Astrocyte (in vitro differentiated cells and primary cell): ENCODE measurements around the gene PRCD. TPM values are rescaled to one million over a fixed set of nuclear protein-coding genes. Genes with fewer than 3 reads are reported as not detected.
"Not testable (repeated sequence)": the region's sequence is repeated elsewhere in the genome, so short reads cannot be mapped to it uniquely, and the experiment has no call there.

ENCODE experiments used
- DNase-seq: peaks from one replicate; pipeline ENCODE4 v3.0.0-alpha.2; 2010; ENCODE audit warnings: low read depth
- FAIRE-seq: peaks from 2 replicates; lab custom pipeline; 2011; peaks lifted over from hg19 to GRCh38; lab: Jason Lieb, UNC
- H2AFZ ChIP-seq: 2 replicates; pipeline ENCODE4 v1.6.0; 2012; ENCODE audit warnings: low read depth, low read length, inconsistent platforms
- H3K27ac ChIP-seq: 2 replicates; pipeline ENCODE4 v1.5.1; 2011; ENCODE audit warnings: low read depth, low read length, inconsistent platforms
- H3K27me3 ChIP-seq: 2 replicates; pipeline ENCODE4 v1.6.0; 2011; ENCODE audit warnings: low read length, inconsistent platforms; ENCODE audit not compliant: insufficient read depth
- H3K36me3 ChIP-seq: 2 replicates; pipeline ENCODE4 v1.5.1; 2011; ENCODE audit warnings: low read length, inconsistent platforms; ENCODE audit not compliant: insufficient read depth
- H3K4me1 ChIP-seq: 2 replicates; pipeline ENCODE4 v1.5.1; 2011; ENCODE audit warnings: low read length, inconsistent platforms; ENCODE audit not compliant: insufficient read depth
- H3K4me2 ChIP-seq: 2 replicates; pipeline ENCODE4 v1.6.0; 2012; ENCODE audit warnings: low read length, inconsistent platforms
- H3K4me3 ChIP-seq: 2 replicates; pipeline ENCODE4 v1.5.1; 2011; ENCODE audit warnings: low read depth, mild to moderate bottlenecking, low read length, inconsistent platforms; ENCODE audit not compliant: insufficient read depth
- H3K79me2 ChIP-seq: 2 replicates; pipeline ENCODE4 v1.6.0; 2012; ENCODE audit warnings: mild to moderate bottlenecking, low read length, inconsistent platforms; ENCODE audit not compliant: insufficient read depth
- H3K9ac ChIP-seq: 2 replicates; pipeline ENCODE4 v1.6.0; 2012; ENCODE audit warnings: mild to moderate bottlenecking, low read length, inconsistent platforms
- H3K9me3 ChIP-seq: 2 replicates; pipeline ENCODE4 v1.5.1; 2012; ENCODE audit warnings: low read depth, mild to moderate bottlenecking, low read length, inconsistent platforms; ENCODE audit not compliant: insufficient read depth
- H4K20me1 ChIP-seq: 2 replicates; pipeline ENCODE4 v1.6.0; 2012; ENCODE audit warnings: low read length, inconsistent platforms; ENCODE audit not compliant: insufficient read depth
- H3K27ac Mint-ChIP-seq: one replicate; pipeline ENCODE4 v1.8.0; 2021; ENCODE audit warnings: mild to moderate bottlenecking, mixed read lengths; ENCODE audit not compliant: unreplicated experiment
- H3K27me3 Mint-ChIP-seq: one replicate; pipeline ENCODE4 v1.8.0; 2021; ENCODE audit warnings: low read depth, mixed read lengths; ENCODE audit not compliant: unreplicated experiment
- H3K36me3 Mint-ChIP-seq: one replicate; pipeline ENCODE4 v1.8.0; 2021; ENCODE audit warnings: low read depth, mixed read lengths; ENCODE audit not compliant: unreplicated experiment
- H3K4me1 Mint-ChIP-seq: one replicate; pipeline ENCODE4 v1.8.0; 2021; ENCODE audit warnings: low read depth, mixed read lengths; ENCODE audit not compliant: unreplicated experiment
- H3K4me3 Mint-ChIP-seq: one replicate; pipeline ENCODE4 v1.8.0; 2021; ENCODE audit warnings: mild to moderate bottlenecking, moderate library complexity, mixed read lengths; ENCODE audit not compliant: unreplicated experiment
- H3K9me3 Mint-ChIP-seq: one replicate; pipeline ENCODE4 v1.8.0; 2021; ENCODE audit warnings: mild to moderate bottlenecking, mixed read lengths; ENCODE audit not compliant: unreplicated experiment
- EZH2 ChIP-seq: IDR thresholded peaks from 2 replicates; pipeline ENCODE4 v1.6.1; 2012; ENCODE audit warnings: mild to moderate bottlenecking, low read length, inconsistent platforms; ENCODE audit not compliant: insufficient read depth
- total RNA-seq: library from RNA; stranded (reverse); gene quantifications from 2 replicates; pipeline ENCODE4 v1.2.1, GENCODE V29; 2021
- TF ChIP-seq, protein P1 (sequence below): IDR thresholded peaks from 2 replicates; pipeline ENCODE4 v1.5.1; 2011; ENCODE audit warnings: low read depth, mild to moderate bottlenecking, inconsistent platforms, low read length, moderate library complexity; ENCODE audit not compliant: insufficient read depth

Gene PRCD
- total RNA-seq, 1 donor from 2014 or later, result 2.2 TPM

DNA sequence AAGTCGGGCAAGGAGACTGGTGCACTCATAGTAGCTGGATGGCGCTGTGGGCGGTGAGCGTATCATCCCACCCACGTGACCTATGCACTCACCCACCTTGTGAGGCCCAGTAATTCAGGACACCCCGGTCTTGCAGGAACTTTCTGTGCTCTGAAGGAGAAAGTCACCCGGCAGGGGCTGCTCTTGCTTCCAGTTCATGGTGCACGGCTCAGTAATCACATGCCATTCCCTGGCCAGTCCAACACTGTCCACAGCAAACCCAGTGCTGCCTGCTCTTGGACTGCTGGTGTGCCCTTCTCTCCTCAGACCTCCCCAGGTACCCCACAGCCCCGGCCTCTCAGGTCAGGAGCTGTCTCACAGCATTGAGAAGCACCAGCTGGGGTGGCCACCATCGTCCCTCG lies 22.2 kb upstream of the PRCD start:
- H3K4me3 Mint-ChIP-seq, result no peak overlapping the region
- Histone ChIP-seq H3K27ac (no peak overlapping the region), H3K9me3 (no peaks in the 10 kb centered on the region), H2AFZ (no peak overlapping the region), H3K79me2 (no peaks in the 10 kb centered on the region), H3K4me2 (no peak overlapping the region), H3K4me1 (peaks cover 11% of the 10 kb centered on the region), H3K9ac (no peak overlapping the region), H3K36me3 (no peaks in the 10 kb centered on the region), H3K27me3 (no peaks in the 10 kb centered on the region), H3K4me3 (no peak overlapping the region), H4K20me1 (no peaks in the 10 kb centered on the region)
- H3K27ac Mint-ChIP-seq, result no peak overlapping the region
- FAIRE-seq (no peak), DNase-seq (no peak)
- H3K4me1 Mint-ChIP-seq, result peaks cover 8% of the 10 kb centered on the region
- no peaks in the 10 kb centered on the region for H3K9me3 Mint-ChIP-seq
- H3K27me3 Mint-ChIP-seq, result peaks cover 32% of the 10 kb centered on the region
- no peaks in the 10 kb centered on the region for H3K36me3 Mint-ChIP-seq
- TF ChIP-seq EZH2, result no peak
- TF ChIP-seq, protein P1, sequence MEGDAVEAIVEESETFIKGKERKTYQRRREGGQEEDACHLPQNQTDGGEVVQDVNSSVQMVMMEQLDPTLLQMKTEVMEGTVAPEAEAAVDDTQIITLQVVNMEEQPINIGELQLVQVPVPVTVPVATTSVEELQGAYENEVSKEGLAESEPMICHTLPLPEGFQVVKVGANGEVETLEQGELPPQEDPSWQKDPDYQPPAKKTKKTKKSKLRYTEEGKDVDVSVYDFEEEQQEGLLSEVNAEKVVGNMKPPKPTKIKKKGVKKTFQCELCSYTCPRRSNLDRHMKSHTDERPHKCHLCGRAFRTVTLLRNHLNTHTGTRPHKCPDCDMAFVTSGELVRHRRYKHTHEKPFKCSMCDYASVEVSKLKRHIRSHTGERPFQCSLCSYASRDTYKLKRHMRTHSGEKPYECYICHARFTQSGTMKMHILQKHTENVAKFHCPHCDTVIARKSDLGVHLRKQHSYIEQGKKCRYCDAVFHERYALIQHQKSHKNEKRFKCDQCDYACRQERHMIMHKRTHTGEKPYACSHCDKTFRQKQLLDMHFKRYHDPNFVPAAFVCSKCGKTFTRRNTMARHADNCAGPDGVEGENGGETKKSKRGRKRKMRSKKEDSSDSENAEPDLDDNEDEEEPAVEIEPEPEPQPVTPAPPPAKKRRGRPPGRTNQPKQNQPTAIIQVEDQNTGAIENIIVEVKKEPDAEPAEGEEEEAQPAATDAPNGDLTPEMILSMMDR, result no peak

DNA sequence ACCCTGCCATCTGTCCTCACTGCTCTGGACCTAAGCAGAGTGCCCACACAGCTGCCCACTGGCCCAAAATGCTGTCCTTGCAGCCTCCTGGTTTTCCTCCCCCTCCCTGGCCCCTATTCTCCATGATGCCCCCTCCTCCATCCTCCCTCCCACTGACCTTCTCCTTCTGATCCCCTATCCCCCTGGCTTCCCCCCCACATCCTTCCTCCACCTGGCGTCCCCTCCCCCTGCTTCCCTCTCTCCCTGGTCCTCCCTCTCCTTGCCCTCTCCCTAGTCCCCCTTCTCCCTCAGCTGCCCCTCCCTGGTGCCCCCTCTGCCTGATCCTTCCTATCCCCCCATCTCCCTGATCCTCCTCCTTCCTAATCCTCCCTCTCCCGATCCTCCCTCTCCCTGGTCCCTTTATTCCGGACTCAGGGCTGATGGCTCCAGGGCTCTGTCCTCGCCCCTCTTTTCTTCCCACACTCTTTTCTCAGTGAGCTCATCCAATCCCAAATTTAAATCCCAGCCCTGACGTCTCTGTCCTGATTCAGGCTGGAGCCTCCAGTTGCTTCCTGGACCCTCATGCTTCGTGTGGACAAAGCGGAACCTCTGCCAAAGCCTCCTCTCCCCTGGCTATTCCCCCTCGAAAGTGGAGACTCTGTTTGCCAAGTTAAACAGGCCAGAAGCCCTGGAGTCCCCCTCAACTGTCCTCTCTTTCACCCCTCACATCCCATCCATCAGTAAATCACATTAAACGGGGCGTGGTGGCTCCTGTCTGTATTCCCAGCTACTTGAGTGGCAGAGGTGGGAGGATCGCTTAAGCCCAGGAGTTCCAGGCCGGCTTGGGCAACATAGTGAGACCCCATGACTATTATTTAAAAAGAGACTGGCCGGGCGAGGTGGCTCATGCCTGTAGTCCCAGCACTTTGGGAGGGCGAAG lies 20.5 kb upstream of the PRCD start:
- H3K4me1 ChIP-seq, result peaks cover 11% of the 10 kb centered on the region
- Mint-ChIP-seq H3K27me3 (peaks cover 26% of the 10 kb centered on the region), H3K36me3 (no peaks in the 10 kb centered on the region), H3K4me1 (peaks cover 8% of the 10 kb centered on the region), H3K27ac (no peak overlapping the region), H3K4me3 (no peak overlapping the region), H3K9me3 (no peaks in the 10 kb centered on the region)
- H3K4me2 ChIP-seq, result no peak overlapping the region
- H3K9ac ChIP-seq, result no peak overlapping the region
- H3K27ac ChIP-seq, result no peak overlapping the region
- no peaks in the 10 kb centered on the region for H3K9me3 ChIP-seq
- H3K79me2 ChIP-seq, result no peaks in the 10 kb centered on the region
- no peaks in the 10 kb centered on the region for H4K20me1 ChIP-seq
- no peaks in the 10 kb centered on the region for H3K27me3 ChIP-seq
- FAIRE-seq (no peak), DNase-seq (no peak)
- no peak overlapping the region for H2AFZ ChIP-seq
- TF ChIP-seq EZH2, result no peak
- TF ChIP-seq, protein P1, result no peak
- no peaks in the 10 kb centered on the region for H3K36me3 ChIP-seq
- no peak overlapping the region for H3K4me3 ChIP-seq

DNA sequence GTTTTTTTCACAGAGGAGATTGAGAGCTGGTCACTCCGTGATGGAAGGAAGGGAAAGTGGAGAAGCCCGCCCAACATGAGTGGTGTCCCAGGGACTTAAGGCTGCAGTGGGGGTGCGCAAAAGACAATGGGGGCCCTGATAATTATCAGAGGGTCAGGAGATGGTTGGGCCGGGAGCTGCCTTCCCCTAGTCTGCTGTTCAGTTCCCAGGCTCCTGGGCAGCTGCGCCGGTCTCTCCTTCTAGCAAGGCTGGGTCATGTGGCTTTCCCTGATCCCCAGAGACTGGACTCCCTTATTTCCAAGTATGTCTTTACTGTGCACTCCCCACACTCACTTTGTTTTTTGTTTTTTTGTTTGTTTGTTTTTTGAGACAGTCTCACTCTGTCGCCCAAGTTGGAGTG lies 18.6 kb upstream of the PRCD start:
- TF ChIP-seq EZH2, result no peak
- TF ChIP-seq, protein P1, result no peak
- Histone ChIP-seq H3K9ac (no peak overlapping the region), H3K4me3 (no peak overlapping the region), H3K79me2 (no peaks in the 10 kb centered on the region), H3K27me3 (no peaks in the 10 kb centered on the region), H3K36me3 (no peaks in the 10 kb centered on the region), H3K9me3 (no peaks in the 10 kb centered on the region), H2AFZ (no peak overlapping the region), H3K4me2 (no peak overlapping the region), H3K27ac (no peak overlapping the region), H4K20me1 (no peaks in the 10 kb centered on the region), H3K4me1 (peaks cover 10% of the 10 kb centered on the region)
- peaks cover 26% of the 10 kb centered on the region for H3K27me3 Mint-ChIP-seq
- no peaks in the 10 kb centered on the region for H3K36me3 Mint-ChIP-seq
- FAIRE-seq, result no peak
- DNase-seq, result no peak
- H3K27ac Mint-ChIP-seq, result no peak overlapping the region
- no peak overlapping the region for H3K4me3 Mint-ChIP-seq
- H3K9me3 Mint-ChIP-seq, result no peaks in the 10 kb centered on the region
- H3K4me1 Mint-ChIP-seq, result no peaks in the 10 kb centered on the region

DNA sequence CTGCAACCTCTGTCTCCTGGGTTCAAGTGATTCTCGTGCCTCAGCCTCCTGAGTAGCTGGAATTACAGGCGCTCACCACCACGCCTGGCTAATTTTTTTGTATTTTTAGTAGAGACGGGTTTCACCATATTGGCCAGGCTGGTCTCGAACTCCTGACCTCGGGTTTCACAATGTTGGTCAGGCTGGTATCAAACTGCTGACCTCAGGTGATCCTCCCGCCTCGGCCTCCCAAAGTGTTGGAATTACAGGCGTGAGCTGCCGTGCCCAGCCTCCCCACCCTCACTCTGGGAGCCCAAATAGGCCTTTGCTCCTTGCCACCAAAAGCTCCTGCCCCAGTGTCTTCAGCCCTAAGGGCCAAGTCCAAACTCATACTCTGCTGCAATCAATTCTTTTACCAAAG lies 18.2 kb upstream of the PRCD start:
- H3K9me3 Mint-ChIP-seq, H3K79me2 ChIP-seq, H3K4me3 Mint-ChIP-seq, DNase-seq, H3K36me3 ChIP-seq, H3K36me3 Mint-ChIP-seq, H4K20me1 ChIP-seq, H3K4me3 ChIP-seq, H3K27ac ChIP-seq, H3K9me3 ChIP-seq, H3K27me3 ChIP-seq, H3K4me1 Mint-ChIP-seq, FAIRE-seq, H3K9ac ChIP-seq, H2AFZ ChIP-seq, H3K27ac Mint-ChIP-seq, H3K4me2 ChIP-seq: not testable (repeated sequence)
- H3K4me1 ChIP-seq, result peaks cover 10% of the 10 kb centered on the region
- peaks cover 23% of the 10 kb centered on the region for H3K27me3 Mint-ChIP-seq
